Breast epithelium (tissue), 4 donors: ENCODE measurements around the gene FOXRED2. TPM values are rescaled to one million over a fixed set of nuclear protein-coding genes. Genes with fewer than 3 reads are reported as not detected.

Source experiments
- DNase-seq, 2 donors: peaks; one replicate each; pipeline ENCODE4 v3.0.0-alpha.2; 2019; ENCODE audit warnings: low spot score in 2 of 2
- H3K27ac ChIP-seq, 2 donors: fragments of 200-600 bp; sonication (generic) in 1 of 2; one replicate each; pipeline ENCODE4 v1.5.1; 2016 to 2019; ENCODE audit warnings: mild to moderate bottlenecking in 1 of 2
- H3K27me3 ChIP-seq, 2 donors: fragments of 200-600 bp; sonication (generic) in 1 of 2; one replicate each; pipeline versions ENCODE4 v1.5.1 to v1.6.0; 2017 to 2019; ENCODE audit warnings: control low read depth in 1 of 2, mild to moderate bottlenecking in 1 of 2
- H3K36me3 ChIP-seq: fragments of 200-600 bp; one replicate; pipeline ENCODE4 v1.5.1; 2019
- H3K4me1 ChIP-seq, 2 donors: fragments of 200-600 bp; sonication (generic); one replicate each; pipeline ENCODE4 v1.5.1; 2016 to 2019; ENCODE audit warnings: control low read depth in 1 of 2
- H3K4me3 ChIP-seq, 3 donors: fragments of 200-600 bp; sonication (generic); 1 replicate in 2 of 3; 2 replicates in 1 of 3; pipeline ENCODE4 v1.5.1; 2016 to 2019; ENCODE audit warnings: mild to moderate bottlenecking in 3 of 3, moderate library complexity in 2 of 3
- H3K9me3 ChIP-seq, 2 donors: fragments of 200-600 bp; sonication (generic) in 1 of 2; one replicate each; pipeline ENCODE4 v1.5.1; 2016 to 2019; ENCODE audit warnings: control low read depth in 1 of 2
- CTCF ChIP-seq, 3 donors: fragments of 450-650 bp; IDR thresholded peaks; one replicate each; pipeline ENCODE4 v1.5.1; 2016 to 2017; ENCODE audit warnings: antibody characterized with exemption in 3 of 3, mild to moderate bottlenecking in 3 of 3, moderate library complexity in 3 of 3
- POLR2A ChIP-seq: fragments of 450-650 bp; IDR thresholded peaks from one replicate; pipeline ENCODE4 v1.6.1; 2016; ENCODE audit warnings: antibody characterized with exemption, mild to moderate bottlenecking, moderate library complexity
- POLR2AphosphoS5 ChIP-seq, 3 donors: sonication (generic); formaldehyde crosslinking; IDR thresholded peaks; one replicate each; pipeline ENCODE4 v1.6.1; 2017; ENCODE audit warnings: antibody characterized with exemption in 3 of 3
- intact Hi-C: fragments of 100-400 bp; cut with DNase I; formaldehyde crosslinking; loops from one replicate; pipeline ENCODE4 v1.15.1; 2023; ENCODE audit warnings: low total_unique reads
- total RNA-seq, 3 donors: library from RNA; depleted of rRNA; stranded (reverse); fragments of >200 nt; gene quantifications; one replicate each; pipeline ENCODE4 v1.1.0, GENCODE V29; 2016

Gene FOXRED2
- total RNA-seq, 3 donors from 2014 or later: 4.9 to 9.9 (median 6.1) TPM

- Histone ChIP-seq H3K4me3 (no peak overlapping the region), H3K27ac (no peak overlapping the region), H3K27me3 (no peaks in the 10 kb centered on the region), H3K36me3 (peaks cover 27% of the 10 kb centered on the region), H3K4me1 (no peaks in the 10 kb centered on the region), H3K9me3 (no peaks in the 10 kb centered on the region)
- intact Hi-C loops: no loop called here
- no peak for DNase-seq
- TF ChIP-seq POLR2A (no peak), POLR2AphosphoS5 (IDR thresholded peaks at IDR 0.05) (no peak), CTCF (IDR thresholded peaks at IDR 0.05) (no peak)
These were observed 7.9 kb upstream of the FOXRED2 start for GRCh38 chr22:36514766-36515165.

DNA sequence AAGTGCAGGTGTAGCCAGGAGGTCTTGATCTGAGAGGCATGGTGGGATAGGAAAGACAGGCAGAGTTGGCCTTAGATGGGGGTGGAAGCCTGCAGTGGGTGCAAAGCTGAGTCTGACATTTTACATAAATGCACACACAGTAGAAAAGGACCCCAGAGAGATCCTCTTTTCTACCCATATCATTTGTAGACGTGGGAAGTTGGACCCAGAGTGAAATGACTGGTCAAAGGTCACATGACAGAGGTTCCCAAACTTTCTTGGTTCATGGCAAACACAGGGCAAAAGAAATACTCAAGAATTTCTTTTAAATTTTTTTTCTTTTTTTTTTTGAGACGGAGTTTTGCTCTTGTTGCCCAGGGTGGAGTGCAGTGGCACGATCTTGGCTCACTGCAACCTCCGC is 6.2 kb upstream of the FOXRED2 start:
- H3K4me3 ChIP-seq: no peak overlapping the region
- no peaks in the 10 kb centered on the region for H3K9me3 ChIP-seq
- H3K4me1 ChIP-seq: no peaks in the 10 kb centered on the region
- intact Hi-C loops: no loop called here
- no peaks in the 10 kb centered on the region for H3K27me3 ChIP-seq
- DNase-seq: no peak
- no peak overlapping the region for H3K27ac ChIP-seq
- TF ChIP-seq POLR2A (no peak), POLR2AphosphoS5 (IDR thresholded peaks at IDR 0.05) (no peak), CTCF (IDR thresholded peaks at IDR 0.05) (no peak)
- peaks cover 27% of the 10 kb centered on the region for H3K36me3 ChIP-seq

- DNase-seq: no peak
- Histone ChIP-seq H3K9me3 (no peaks in the 10 kb centered on the region), H3K27me3 (no peaks in the 10 kb centered on the region), H3K27ac (no peak overlapping the region), H3K4me3 (no peak overlapping the region), H3K36me3 (peaks cover 27% of the 10 kb centered on the region), H3K4me1 (no peaks in the 10 kb centered on the region)
- intact Hi-C loops: no loop called here
- no peak for TF ChIP-seq POLR2AphosphoS5 (IDR thresholded peaks at IDR 0.05)
- no peak for TF ChIP-seq POLR2A
- no peak for TF ChIP-seq CTCF (IDR thresholded peaks at IDR 0.05)
These were observed 5.5 kb upstream of the FOXRED2 start for GRCh38 chr22:36512333-36512732.

- no peak overlapping the region for H3K27ac ChIP-seq
- no peak overlapping the region for H3K4me3 ChIP-seq
- H3K36me3 ChIP-seq: peaks cover 19% of the 10 kb centered on the region
- intact Hi-C loops: no loop called here
- no peaks in the 10 kb centered on the region for H3K27me3 ChIP-seq
- TF ChIP-seq POLR2AphosphoS5 (IDR thresholded peaks at IDR 0.05): no peak
- peak in 2 of 3 donors; percentile 35 to 54 for TF ChIP-seq CTCF (IDR thresholded peaks at IDR 0.05)
- no peak for DNase-seq
- H3K9me3 ChIP-seq: no peaks in the 10 kb centered on the region
- no peaks in the 10 kb centered on the region for H3K4me1 ChIP-seq
These were observed 4.4 kb upstream of the FOXRED2 start for GRCh38 chr22:36510966-36511881.

GRCh38 chr22:36510384-36510783 is 3.5 kb upstream of the FOXRED2 start:
- no peak overlapping the region for H3K27ac ChIP-seq
- no peak overlapping the region for H3K4me3 ChIP-seq
- no peaks in the 10 kb centered on the region for H3K4me1 ChIP-seq
- intact Hi-C loops: no loop called here
- peaks cover 11% of the 10 kb centered on the region for H3K36me3 ChIP-seq
- H3K27me3 ChIP-seq: no peaks in the 10 kb centered on the region
- no peak for DNase-seq
- H3K9me3 ChIP-seq: no peaks in the 10 kb centered on the region
- TF ChIP-seq POLR2AphosphoS5 (IDR thresholded peaks at IDR 0.05) (no peak), POLR2A (no peak), CTCF (IDR thresholded peaks at IDR 0.05) (no peak)
